ENCODE data around the gene MAPKAP1.

MAPKAP1 gene

DNA sequence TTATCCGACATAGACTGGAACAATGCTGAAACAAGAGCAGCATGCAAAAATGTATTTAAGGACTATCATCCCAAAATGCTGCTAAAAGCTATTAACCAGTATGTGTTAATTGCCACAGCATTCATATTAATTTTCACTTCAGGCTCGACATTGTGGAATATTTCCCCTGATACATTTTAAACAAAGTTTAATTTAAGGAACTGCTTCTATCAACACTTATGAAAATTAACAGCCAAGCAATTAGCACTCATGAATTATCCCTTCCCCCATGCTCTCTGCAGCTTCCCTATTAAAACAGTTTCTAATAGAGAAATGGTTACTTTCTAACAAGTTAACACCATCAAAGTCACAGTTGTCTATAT, 54.8 kb downstream of the MAPKAP1 start:
- TF ChIP-seq POLR2A (IDR thresholded peaks at IDR 0.05; ENCODE audit: low read length) (no peak), GATA1 (IDR thresholded peaks at IDR 0.05; ENCODE audit: low read depth, low read length) (no peak)

GRCh38 chr9:125651576-125652232, 55.3 kb downstream of the MAPKAP1 start:
- no peak for TF ChIP-seq GATA1 (IDR thresholded peaks at IDR 0.05; ENCODE audit: low read depth, low read length)
- TF ChIP-seq POLR2A (IDR thresholded peaks at IDR 0.05; ENCODE audit: low read length), result no peak
- DNase-seq, result no peak

More for the DNA sequence above, 54.8 kb downstream of the MAPKAP1 start:
- no peak for DNase-seq

- no peak for DNase-seq
- TF ChIP-seq GATA1 (IDR thresholded peaks at IDR 0.05; ENCODE audit: low read depth, low read length), result no peak
- TF ChIP-seq POLR2A (IDR thresholded peaks at IDR 0.05; ENCODE audit: low read length), result no peak
These were observed 56.7 kb downstream of the MAPKAP1 start for GRCh38 chr9:125650271-125650737.

GRCh38 chr9:125649826-125650225, 57.2 kb downstream of the MAPKAP1 start:
- DNase-seq, result no peak
- TF ChIP-seq GATA1 (IDR thresholded peaks at IDR 0.05; ENCODE audit: low read depth, low read length), result no peak
- no peak for TF ChIP-seq POLR2A (IDR thresholded peaks at IDR 0.05; ENCODE audit: low read length)

DNA sequence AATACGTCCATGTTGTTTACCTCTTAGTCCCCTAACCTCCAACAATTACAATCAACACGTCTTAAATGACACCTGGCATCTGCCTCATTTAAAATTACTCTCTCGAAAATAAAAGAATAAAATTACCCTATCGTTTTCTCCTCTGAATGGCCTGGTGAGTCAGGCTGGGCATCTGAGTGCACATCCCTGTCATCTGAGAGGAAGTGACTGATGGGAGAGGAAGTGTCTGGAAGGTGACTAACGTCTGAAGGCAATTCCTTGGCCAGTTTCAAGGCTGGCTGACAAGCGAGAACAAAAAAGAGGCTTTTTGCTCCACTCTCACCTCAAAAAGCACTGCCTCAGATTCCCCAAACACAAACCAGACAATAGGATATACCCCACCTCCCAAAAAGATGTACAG, 57.7 kb downstream of the MAPKAP1 start:
- no peak for DNase-seq
- TF ChIP-seq GATA1 (IDR thresholded peaks at IDR 0.05; ENCODE audit: low read depth, low read length), result no peak
- TF ChIP-seq POLR2A (IDR thresholded peaks at IDR 0.05; ENCODE audit: low read length), result no peak

- DNase-seq, result no peak
- no peak for TF ChIP-seq POLR2A (IDR thresholded peaks at IDR 0.05; ENCODE audit: low read length)
These were observed 58.7 kb downstream of the MAPKAP1 start for GRCh38 chr9:125648294-125648693.

GRCh38 chr9:125646621-125647100, 60.3 kb downstream of the MAPKAP1 start:
- TF ChIP-seq GATA1 (IDR thresholded peaks at IDR 0.05; ENCODE audit: low read depth, low read length), result no peak
- no peak for TF ChIP-seq POLR2A (IDR thresholded peaks at IDR 0.05; ENCODE audit: low read length)
- no peak for DNase-seq

DNA sequence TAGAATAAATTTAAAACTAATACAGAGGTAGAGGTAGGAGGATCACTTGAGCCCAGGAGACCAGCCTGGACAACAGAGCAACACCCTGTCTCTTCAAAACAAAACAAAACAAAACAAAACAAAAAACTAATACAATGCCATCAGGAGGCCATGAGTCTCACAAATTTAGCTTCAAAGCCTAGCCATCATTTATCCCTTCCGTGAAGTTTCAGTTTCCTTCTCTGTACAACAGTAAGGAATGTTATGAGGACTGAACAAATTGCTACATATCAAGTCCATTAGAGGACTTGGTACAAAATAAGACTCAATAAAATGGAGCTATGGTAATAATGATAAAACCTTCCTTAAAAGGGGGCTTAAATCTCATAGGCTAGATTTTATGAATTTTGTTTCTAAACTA, 60.8 kb downstream of the MAPKAP1 start:
- TF ChIP-seq GATA1 (IDR thresholded peaks at IDR 0.05; ENCODE audit: low read depth, low read length), result no peak
- TF ChIP-seq POLR2A (IDR thresholded peaks at IDR 0.05; ENCODE audit: low read length), result no peak
- no peak for DNase-seq

DNA sequence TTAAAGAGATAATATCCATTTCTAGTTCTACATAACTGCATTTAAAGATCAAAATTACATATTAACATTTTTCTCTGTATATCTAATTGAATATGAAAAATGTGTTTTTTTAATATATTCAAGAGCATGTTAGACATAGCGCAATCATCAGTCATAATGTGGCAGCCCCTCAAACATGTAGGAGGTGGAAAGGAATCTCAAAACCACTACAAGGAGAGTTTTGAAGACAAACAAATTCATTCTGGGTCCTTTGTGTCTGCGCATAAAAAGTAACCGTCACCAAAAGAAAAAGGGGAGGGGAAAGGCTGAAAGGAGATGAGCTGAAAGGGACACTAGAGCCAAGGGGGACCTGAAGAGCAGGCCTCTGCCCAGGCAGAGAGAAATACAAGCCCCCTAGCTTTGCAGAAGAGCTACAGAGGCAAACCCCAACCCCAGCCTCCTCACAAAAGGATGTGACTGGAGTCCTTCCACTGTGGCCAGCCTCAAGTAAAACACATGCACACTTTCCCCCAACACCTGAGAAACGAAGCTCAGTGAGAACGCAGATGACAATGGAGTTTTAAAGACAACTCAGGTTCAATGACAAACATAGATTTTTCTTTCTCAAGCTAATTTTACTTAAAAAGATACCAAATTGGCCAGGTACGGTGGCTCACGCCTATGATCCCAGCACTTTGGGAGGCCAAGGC, 62.0 kb downstream of the MAPKAP1 start:
- no peak for DNase-seq
- TF ChIP-seq GATA1 (IDR thresholded peaks at IDR 0.05; ENCODE audit: low read depth, low read length) (no peak), POLR2A (IDR thresholded peaks at IDR 0.05; ENCODE audit: low read length) (no peak)

DNA sequence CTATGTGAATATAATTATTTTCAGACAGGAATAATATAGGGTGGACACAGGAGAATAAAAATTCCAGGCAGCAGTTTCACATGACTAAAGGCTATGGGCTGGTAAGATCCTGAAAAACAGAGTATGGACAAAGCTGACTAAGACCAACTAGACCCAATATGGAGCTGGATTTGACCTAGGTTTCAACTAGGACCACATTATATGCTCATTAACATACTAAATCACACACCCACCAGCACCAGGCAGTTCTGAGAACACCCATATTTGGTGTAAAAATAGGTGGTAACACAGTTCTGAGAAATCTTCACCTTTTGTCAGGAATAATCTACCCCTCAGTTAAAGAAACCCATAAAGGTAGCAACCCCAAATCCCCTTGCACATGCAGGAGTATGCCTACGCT, 64.7 kb downstream of the MAPKAP1 start:
- no peak for DNase-seq
- TF ChIP-seq POLR2A (IDR thresholded peaks at IDR 0.05; ENCODE audit: low read length), result no peak
- no peak for TF ChIP-seq GATA1 (IDR thresholded peaks at IDR 0.05; ENCODE audit: low read depth, low read length)

- DNase-seq, result no peak
- no peak for TF ChIP-seq GATA1 (IDR thresholded peaks at IDR 0.05; ENCODE audit: low read depth, low read length)
- no peak for TF ChIP-seq POLR2A (IDR thresholded peaks at IDR 0.05; ENCODE audit: low read length)
These were observed 68.0 kb downstream of the MAPKAP1 start for GRCh38 chr9:125639057-125639456.

DNA sequence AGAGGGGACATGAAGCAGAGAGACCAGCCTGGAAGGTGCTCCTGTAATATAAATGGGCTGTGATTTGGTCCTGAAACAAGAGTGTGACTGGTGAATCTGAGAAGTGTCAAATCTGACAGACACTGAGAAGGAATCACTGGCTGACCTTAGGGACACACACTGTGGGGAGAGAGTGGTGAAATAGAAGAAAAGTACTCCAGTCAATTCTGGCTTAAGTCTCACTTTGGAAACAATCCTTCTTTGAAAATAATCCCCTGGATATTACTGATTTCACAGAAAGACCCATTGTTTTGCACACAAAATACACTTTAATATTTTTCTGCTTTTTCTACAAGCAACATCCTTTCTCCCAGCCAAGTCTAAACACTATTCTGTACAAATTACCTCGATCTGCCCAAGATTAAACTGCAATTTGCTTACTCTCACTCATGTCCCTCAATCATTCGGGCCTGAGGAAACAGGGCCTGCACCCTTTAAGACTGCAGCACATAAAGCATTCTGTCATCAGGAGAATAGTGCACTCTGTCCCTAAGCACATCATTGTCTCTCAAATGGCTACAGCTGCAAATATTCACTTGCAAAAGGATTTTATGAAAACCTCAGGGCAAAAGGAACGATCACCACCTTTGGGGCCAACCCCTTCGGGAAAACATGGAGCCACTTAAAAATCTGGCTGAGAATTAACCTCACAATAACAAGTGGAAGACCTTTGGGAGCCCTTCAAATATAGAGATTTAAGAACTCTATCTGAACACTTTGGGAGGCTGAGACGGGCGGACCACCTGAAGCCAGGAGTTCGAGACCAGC, 68.6 kb downstream of the MAPKAP1 start:
- TF ChIP-seq POLR2A (IDR thresholded peaks at IDR 0.05; ENCODE audit: low read length) (no peak), GATA1 (IDR thresholded peaks at IDR 0.05; ENCODE audit: low read depth, low read length) (no peak)
- DNase-seq, result no peak

DNA sequence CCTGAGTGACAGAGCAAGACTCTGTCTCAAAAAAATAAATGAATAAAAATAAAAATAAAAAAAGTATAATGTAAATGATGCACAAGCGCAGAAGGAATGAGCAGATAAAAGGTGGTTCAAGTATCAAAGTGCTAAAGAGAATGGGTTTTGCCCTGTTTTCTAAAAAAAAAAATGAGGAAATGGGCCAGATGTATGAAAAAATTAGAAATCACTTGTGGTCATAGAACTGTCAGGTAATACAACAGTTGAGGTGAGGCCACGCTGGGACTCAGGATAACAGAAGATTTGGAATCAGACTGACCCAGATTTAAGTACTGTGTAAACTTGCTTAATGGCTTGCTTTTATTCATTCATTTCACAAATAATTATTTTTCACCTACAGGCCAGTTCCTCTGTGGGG, 69.8 kb downstream of the MAPKAP1 start:
- TF ChIP-seq POLR2A (IDR thresholded peaks at IDR 0.05; ENCODE audit: low read length) (no peak), GATA1 (IDR thresholded peaks at IDR 0.05; ENCODE audit: low read depth, low read length) (no peak)
- DNase-seq, result no peak

GRCh38 chr9:125635888-125636287, 71.1 kb downstream of the MAPKAP1 start:
- no peak for DNase-seq
- TF ChIP-seq GATA1 (IDR thresholded peaks at IDR 0.05; ENCODE audit: low read depth, low read length) (no peak), POLR2A (IDR thresholded peaks at IDR 0.05; ENCODE audit: low read length) (no peak)
